Fibroblast of pulmonary artery (primary cell): ENCODE data around the gene C5orf15.

ENCODE experiments used
- DNase-seq: peaks from one replicate; pipeline ENCODE4 v3.0.0-alpha.2; 2010; ENCODE audit warnings: low read depth
- H3K4me3 ChIP-seq: replicated peaks from 2 replicates; pipeline ENCODE4 v1.5.1; 2011; ENCODE audit warnings: low read depth, mild to moderate bottlenecking, control low read depth, low read length, moderate library complexity
- CTCF ChIP-seq: IDR thresholded peaks from 2 replicates; pipeline ENCODE4 v1.5.1; 2011; ENCODE audit warnings: mild to moderate bottlenecking, control low read depth, low read length, inconsistent platforms; ENCODE audit errors: missing control alignments

C5orf15 gene

GRCh38 chr5:133926489-133927299 lies 41.7 kb downstream of the C5orf15 start:
- no peak overlapping the region for H3K4me3 ChIP-seq
- DNase-seq, result no peak
- no peak for TF ChIP-seq CTCF

- no peak for DNase-seq
- no peak for TF ChIP-seq CTCF
- H3K4me3 ChIP-seq, result no peak overlapping the region
Measured at GRCh38 chr5:133925866-133926488, 42.4 kb downstream of the C5orf15 start.

GRCh38 chr5:133925269-133925668 lies 43.2 kb downstream of the C5orf15 start:
- no peak overlapping the region for H3K4me3 ChIP-seq
- TF ChIP-seq CTCF, result no peak
- no peak for DNase-seq

DNA sequence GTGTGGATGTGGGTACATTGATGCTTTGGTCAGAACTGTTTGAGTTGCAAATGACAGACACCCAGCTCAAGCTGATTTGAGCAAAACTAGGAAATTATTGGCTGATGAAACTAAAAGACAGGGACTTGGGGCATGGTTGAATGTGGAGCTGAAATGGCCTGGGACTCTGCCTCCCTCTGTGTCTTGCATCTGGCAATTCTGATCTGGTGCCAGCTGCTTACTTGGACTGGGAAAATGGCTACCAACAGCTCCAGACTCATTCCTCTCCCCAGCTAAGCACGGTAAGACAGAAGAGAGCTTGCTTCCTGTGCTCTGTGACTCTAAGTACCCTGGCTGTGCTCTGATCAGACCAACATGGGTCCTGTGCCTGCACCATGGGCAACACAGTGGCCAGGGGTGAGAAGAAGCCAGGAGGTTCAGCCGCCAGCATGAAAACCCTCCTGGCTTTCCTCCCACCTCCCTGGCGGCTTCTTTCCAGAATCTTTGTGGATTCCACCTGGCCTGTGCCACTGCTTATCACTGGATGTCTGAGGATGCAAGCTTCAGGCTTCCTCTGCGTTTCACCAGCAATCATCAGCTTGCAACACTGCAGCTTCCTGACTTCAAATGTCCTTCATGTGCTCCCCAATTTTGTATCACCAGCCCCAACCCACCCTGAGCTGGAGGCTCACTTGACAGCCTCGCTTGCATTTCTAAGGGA lies 44.1 kb downstream of the C5orf15 start:
- TF ChIP-seq CTCF, result no peak
- no peak overlapping the region for H3K4me3 ChIP-seq
- no peak for DNase-seq

- no peak overlapping the region for H3K4me3 ChIP-seq
- no peak for TF ChIP-seq CTCF
- no peak for DNase-seq
Measured at GRCh38 chr5:133921979-133922378, 46.4 kb downstream of the C5orf15 start.

GRCh38 chr5:133921069-133921468 lies 47.4 kb downstream of the C5orf15 start:
- no peak for TF ChIP-seq CTCF
- no peak overlapping the region for H3K4me3 ChIP-seq
- no peak for DNase-seq
